Chondrocyte (in vitro differentiated cells): Measurements from ENCODE around the gene MAP2K4. TPM values are rescaled to one million over a fixed set of nuclear protein-coding genes. Genes with fewer than 3 reads are reported as not detected.

Source experiments
- DNase-seq: peaks from one replicate; pipeline ENCODE4 v3.0.0; 2021; ENCODE audit warnings: mixed read lengths, low spot score
- H3K27ac Mint-ChIP-seq: one replicate; pipeline ENCODE4 v1.8.0; 2021; ENCODE audit warnings: mild to moderate bottlenecking, moderate library complexity, mixed read lengths; ENCODE audit not compliant: unreplicated experiment
- H3K27me3 Mint-ChIP-seq: 2 replicates; pipeline ENCODE4 v1.8.0; 2021; ENCODE audit warnings: low read depth, mixed read lengths
- H3K36me3 Mint-ChIP-seq: 2 replicates; pipeline ENCODE4 v1.8.0; 2021; ENCODE audit warnings: low read depth, mixed read lengths
- H3K4me1 Mint-ChIP-seq: 2 replicates; pipeline ENCODE4 v1.8.0; 2021; ENCODE audit warnings: low read depth, mild to moderate bottlenecking, mixed read lengths
- H3K4me3 Mint-ChIP-seq: one replicate; pipeline ENCODE4 v1.8.0; 2021; ENCODE audit warnings: mild to moderate bottlenecking, moderate library complexity, mixed read lengths; ENCODE audit not compliant: unreplicated experiment
- H3K9me3 Mint-ChIP-seq: 2 replicates; pipeline ENCODE4 v1.8.0; 2021; ENCODE audit warnings: low read depth, mixed read lengths
- total RNA-seq: library from RNA; stranded (reverse); gene quantifications from 3 replicates; pipeline ENCODE4 v1.2.1, GENCODE V29; 2021
- TF ChIP-seq, protein P1 (sequence below): fragments of 200-600 bp; sonication (generic); IDR thresholded peaks from 2 replicates; pipeline ENCODE4 v1.5.0; 2021; ENCODE audit warnings: antibody characterized with exemption, mild to moderate bottlenecking, moderate library complexity

Gene MAP2K4
- total RNA-seq, 1 donor from 2014 or later: 26.0 TPM

DNA sequence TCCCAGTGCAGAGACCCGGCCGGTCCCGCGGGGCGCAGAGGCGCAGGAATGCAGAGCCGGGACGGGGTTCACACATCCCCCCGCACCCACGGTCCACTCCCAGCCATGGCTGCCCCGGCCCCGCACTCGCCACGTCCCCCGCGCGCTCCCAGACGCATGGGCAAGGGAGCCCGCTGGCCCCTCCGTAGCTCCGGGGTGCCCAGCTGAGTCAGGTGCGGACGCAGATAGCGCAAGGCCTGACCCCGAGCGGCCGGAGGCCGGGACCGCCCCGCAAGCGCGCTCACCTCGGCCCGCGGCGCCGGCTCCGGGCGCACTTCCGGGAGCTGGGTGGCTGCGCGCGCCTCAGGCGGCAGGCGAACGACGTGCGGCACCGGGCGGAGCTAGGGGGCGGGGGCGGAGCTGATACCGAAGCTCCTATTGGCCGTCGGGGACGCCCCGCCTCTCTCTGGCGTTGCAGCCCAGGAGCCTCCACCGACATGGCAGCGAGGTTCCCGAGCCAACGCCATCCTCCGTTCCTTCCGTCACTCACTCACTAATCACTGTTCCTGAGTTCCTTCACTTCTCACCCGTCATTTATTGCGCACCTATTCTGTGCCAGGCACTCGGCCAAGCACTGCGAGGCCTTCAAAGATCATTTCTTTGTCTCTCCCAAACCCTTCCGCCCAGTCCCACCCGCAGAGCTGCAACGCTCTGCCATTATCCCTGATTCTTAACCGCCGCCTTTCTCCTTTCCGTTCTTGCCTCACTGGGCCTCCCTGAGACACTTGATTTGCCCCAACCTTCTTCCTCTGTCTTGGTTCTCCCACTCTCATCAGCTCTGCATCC is 23.3 kb upstream of the MAP2K4 start, which contains the start of gene ZNF18:
Gene ZNF18 (minus strand): TSS at position 329 of the 825 bp plus-strand sequence. CDS start 4,646 bp downstream, outside the sequence.
- TF ChIP-seq, protein P1, sequence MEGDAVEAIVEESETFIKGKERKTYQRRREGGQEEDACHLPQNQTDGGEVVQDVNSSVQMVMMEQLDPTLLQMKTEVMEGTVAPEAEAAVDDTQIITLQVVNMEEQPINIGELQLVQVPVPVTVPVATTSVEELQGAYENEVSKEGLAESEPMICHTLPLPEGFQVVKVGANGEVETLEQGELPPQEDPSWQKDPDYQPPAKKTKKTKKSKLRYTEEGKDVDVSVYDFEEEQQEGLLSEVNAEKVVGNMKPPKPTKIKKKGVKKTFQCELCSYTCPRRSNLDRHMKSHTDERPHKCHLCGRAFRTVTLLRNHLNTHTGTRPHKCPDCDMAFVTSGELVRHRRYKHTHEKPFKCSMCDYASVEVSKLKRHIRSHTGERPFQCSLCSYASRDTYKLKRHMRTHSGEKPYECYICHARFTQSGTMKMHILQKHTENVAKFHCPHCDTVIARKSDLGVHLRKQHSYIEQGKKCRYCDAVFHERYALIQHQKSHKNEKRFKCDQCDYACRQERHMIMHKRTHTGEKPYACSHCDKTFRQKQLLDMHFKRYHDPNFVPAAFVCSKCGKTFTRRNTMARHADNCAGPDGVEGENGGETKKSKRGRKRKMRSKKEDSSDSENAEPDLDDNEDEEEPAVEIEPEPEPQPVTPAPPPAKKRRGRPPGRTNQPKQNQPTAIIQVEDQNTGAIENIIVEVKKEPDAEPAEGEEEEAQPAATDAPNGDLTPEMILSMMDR: no peak
- no peaks in the 10 kb centered on the region for H3K9me3 Mint-ChIP-seq
- H3K36me3 Mint-ChIP-seq: peaks cover 8% of the 10 kb centered on the region

DNA sequence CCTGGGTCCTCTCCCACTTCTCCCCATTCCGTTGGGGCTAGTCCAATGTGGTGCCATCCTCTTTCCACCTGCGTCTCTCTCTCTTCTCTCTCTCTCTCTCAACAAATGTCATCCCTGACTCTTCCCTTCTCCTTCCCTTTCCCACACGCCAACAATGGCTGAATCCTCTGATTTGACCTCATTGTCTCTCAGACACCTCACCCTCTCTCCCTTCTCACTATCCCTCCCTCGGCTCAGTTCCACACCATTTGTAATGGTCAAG is 22.8 kb upstream of the MAP2K4 start:
- no peak for DNase-seq
- Mint-ChIP-seq H3K27ac (peak overlapping the region; percentile 99), H3K9me3 (no peaks in the 10 kb centered on the region), H3K4me1 (peaks cover 22% of the 10 kb centered on the region), H3K36me3 (peaks cover 4% of the 10 kb centered on the region), H3K4me3 (peak overlapping the region; percentile 98), H3K27me3 (no peaks in the 10 kb centered on the region)
- TF ChIP-seq, protein P1: no peak

More for the DNA sequence above, 23.3 kb upstream of the MAP2K4 start, which contains the start of gene ZNF18:
- H3K4me1 Mint-ChIP-seq: peaks cover 22% of the 10 kb centered on the region
- peak within 1 kb of the TSS; percentile 99 for H3K27ac Mint-ChIP-seq
- no peaks in the 10 kb centered on the region for H3K27me3 Mint-ChIP-seq
- DNase-seq: peak; percentile 99
- H3K4me3 Mint-ChIP-seq: peak within 1 kb of the TSS; percentile 98

DNA sequence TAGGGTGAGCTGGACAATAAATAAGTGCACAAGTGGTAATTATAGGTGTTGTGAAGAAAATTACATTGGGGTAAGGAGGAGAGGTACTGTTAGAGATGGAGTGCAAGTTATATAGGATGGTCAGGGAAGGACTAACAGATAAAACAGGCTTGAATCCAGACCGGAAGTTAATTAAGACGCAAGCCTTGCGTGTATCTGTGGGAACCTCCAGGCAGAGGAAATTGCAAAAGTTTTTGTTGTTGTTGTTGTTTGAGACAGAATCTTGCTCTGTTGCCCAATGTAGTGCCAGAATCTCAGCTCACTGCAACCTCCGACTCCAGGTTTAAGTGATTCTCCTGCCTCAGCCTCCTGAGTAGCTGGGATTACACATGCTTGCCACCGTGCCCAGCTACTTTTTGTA is 21.0 kb upstream of the MAP2K4 start:
- Mint-ChIP-seq H3K9me3 (no peaks in the 10 kb centered on the region), H3K36me3 (no peaks in the 10 kb centered on the region), H3K4me3 (no peak overlapping the region), H3K27me3 (no peaks in the 10 kb centered on the region), H3K27ac (no peak overlapping the region), H3K4me1 (peaks cover 22% of the 10 kb centered on the region)
- no peak for DNase-seq
- TF ChIP-seq, protein P1: no peak

DNA sequence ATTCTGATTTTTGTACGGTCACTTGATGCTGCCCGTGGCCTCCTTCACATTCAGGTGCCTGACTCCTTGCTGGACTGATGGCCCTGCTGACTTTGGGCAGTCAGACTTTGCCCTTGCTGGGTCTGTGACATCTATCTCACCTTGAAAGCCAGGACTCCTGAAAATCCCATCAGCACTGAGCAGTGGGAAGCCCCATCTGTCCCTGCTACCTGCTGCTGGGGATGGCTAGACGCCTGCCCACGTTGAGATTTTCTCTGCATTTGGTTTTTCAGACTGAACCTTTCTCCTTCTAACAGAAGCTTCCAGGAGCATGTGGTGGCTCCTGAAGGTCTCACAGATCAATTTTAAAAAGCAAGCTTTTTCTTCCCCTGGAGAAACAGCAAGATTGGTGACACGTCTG is 13.2 kb upstream of the MAP2K4 start:
- Mint-ChIP-seq H3K4me1 (peaks cover 11% of the 10 kb centered on the region), H3K36me3 (no peaks in the 10 kb centered on the region), H3K27me3 (no peaks in the 10 kb centered on the region), H3K9me3 (no peaks in the 10 kb centered on the region), H3K4me3 (no peak overlapping the region), H3K27ac (no peak overlapping the region)
- DNase-seq: no peak
- TF ChIP-seq, protein P1: no peak

DNA sequence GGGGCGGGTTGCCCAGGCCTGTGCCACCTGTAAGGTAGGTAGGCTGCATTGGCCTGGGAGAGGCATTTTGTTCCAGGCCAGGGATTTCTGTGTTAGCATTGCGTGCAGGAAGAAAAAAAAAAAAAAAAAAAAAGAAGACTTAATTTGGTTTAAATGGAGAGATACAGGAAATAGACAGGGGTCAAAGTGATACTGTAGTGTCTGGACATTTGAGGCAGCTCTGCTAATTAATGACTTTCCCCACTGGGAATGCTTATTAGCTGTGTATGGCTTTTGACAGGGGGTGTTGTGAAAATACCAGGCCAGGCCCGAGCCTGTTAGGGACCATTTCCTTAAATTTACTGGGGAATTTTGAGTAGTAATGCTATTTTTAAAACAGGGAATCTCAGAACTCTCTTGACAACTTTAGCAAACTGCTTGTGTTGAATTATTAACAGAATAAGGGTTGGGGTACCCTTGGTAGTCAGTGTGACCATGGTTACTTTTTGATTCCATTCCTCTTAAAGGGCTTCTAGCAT is 1.0 kb downstream of the MAP2K4 start:
- peak overlapping the region; percentile 68 for H3K4me3 Mint-ChIP-seq
- no peaks in the 10 kb centered on the region for H3K27me3 Mint-ChIP-seq
- TF ChIP-seq, protein P1: no peak
- no peak for DNase-seq
- no peaks in the 10 kb centered on the region for H3K36me3 Mint-ChIP-seq
- H3K27ac Mint-ChIP-seq: peak overlapping the region; percentile 78
- no peaks in the 10 kb centered on the region for H3K9me3 Mint-ChIP-seq
- H3K4me1 Mint-ChIP-seq: peaks cover 34% of the 10 kb centered on the region
